ENCODE data around the gene CDH9. TPM values are rescaled to one million over a fixed set of nuclear protein-coding genes. Genes with fewer than 3 reads are reported as not detected.

CDH9 gene
- total RNA-seq, 2 donors from 2014 or later = not detected

DNA sequence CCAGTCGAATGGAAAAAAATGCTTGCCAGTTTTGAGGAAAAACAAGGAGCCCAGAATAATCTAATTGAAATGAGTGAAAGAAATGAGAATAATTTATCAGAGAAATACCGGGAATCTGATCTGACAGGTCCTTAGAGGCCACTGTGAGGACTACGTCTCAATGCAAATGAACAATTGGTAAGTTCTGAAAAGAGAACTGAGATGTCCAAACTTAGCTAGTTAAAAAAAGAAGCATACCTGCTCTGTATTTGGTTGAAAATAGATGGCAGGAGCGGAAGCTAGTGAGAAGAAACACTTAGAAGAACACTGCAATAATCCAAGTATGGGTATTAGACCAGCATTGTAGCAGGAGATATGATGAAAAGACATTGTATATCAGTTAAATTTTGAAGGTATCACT is 161.2 kb downstream of the CDH9 start:
- no peak overlapping the region for H3K4me3 ChIP-seq
- ATAC-seq (ENCODE audit: insufficient number of reproducible peaks, low FRiP score, low read depth) (no peak), DNase-seq (ENCODE audit: low spot score) (no peak)
- no peak overlapping the region for H3K27ac ChIP-seq
- no peaks in the 10 kb centered on the region for H3K4me1 ChIP-seq (ENCODE audit: control insufficient read depth in 1 of 2, low read depth in 2 of 2)
- TF ChIP-seq, protein P1, sequence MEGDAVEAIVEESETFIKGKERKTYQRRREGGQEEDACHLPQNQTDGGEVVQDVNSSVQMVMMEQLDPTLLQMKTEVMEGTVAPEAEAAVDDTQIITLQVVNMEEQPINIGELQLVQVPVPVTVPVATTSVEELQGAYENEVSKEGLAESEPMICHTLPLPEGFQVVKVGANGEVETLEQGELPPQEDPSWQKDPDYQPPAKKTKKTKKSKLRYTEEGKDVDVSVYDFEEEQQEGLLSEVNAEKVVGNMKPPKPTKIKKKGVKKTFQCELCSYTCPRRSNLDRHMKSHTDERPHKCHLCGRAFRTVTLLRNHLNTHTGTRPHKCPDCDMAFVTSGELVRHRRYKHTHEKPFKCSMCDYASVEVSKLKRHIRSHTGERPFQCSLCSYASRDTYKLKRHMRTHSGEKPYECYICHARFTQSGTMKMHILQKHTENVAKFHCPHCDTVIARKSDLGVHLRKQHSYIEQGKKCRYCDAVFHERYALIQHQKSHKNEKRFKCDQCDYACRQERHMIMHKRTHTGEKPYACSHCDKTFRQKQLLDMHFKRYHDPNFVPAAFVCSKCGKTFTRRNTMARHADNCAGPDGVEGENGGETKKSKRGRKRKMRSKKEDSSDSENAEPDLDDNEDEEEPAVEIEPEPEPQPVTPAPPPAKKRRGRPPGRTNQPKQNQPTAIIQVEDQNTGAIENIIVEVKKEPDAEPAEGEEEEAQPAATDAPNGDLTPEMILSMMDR (IDR thresholded peaks at IDR 0.05) = no peak
- H3K36me3 ChIP-seq = no peaks in the 10 kb centered on the region
- H3K9me3 ChIP-seq = no peaks in the 10 kb centered on the region
- no peaks in the 10 kb centered on the region for H3K27me3 ChIP-seq (replicated peaks; ENCODE audit: insufficient read depth)

DNA sequence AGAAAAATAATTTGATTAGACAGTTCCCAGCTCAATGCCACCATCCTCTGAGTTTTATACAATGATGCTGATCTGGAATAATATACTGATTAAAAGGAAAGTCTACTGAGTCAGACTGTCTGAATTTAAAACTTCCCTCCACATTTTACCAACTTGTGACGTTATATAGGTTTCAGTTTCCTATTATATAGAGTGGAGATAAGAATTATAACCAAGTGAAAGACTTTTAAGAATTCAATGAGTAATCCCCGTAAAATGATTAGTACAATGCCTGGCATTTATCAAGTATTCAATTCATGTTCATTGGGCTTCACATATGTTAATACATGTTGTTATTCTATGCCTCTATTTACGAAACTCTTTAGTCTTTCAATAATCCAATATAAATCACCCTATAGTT is 166.0 kb downstream of the CDH9 start:
- H3K4me1 ChIP-seq (ENCODE audit: control insufficient read depth in 1 of 2, low read depth in 2 of 2) = no peaks in the 10 kb centered on the region
- no peaks in the 10 kb centered on the region for H3K27me3 ChIP-seq (replicated peaks; ENCODE audit: insufficient read depth)
- ATAC-seq (ENCODE audit: insufficient number of reproducible peaks, low FRiP score, low read depth) (no peak), DNase-seq (ENCODE audit: low spot score) (no peak)
- H3K36me3 ChIP-seq = no peaks in the 10 kb centered on the region
- H3K27ac ChIP-seq = no peak overlapping the region
- no peak overlapping the region for H3K4me3 ChIP-seq
- no peaks in the 10 kb centered on the region for H3K9me3 ChIP-seq
- TF ChIP-seq, protein P1 (IDR thresholded peaks at IDR 0.05) = no peak

DNA sequence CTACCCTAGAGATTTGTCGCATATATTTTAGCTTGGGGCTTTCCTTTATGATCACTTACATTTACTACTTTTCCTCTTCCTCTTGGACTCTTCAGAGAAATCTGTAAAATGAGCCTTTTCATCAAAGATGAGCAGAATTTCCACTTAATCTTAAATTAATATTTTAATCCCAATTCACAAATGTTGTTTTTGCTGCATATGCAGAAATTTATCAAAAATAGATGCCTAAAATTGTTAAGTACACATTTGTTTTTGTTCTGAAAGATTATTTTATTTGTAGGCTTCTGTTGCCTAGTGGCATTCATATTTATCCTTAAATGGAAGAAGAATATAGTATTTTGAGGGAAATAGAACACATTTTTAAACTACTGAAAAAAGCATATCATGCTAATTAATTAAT is 168.6 kb downstream of the CDH9 start:
- Histone ChIP-seq H3K4me3 (no peak overlapping the region), H3K9me3 (no peaks in the 10 kb centered on the region), H3K27me3 (replicated peaks; ENCODE audit: insufficient read depth) (no peaks in the 10 kb centered on the region), H3K36me3 (no peaks in the 10 kb centered on the region), H3K4me1 (ENCODE audit: control insufficient read depth in 1 of 2, low read depth in 2 of 2) (no peaks in the 10 kb centered on the region), H3K27ac (no peak overlapping the region)
- TF ChIP-seq, protein P1 (IDR thresholded peaks at IDR 0.05) = no peak
- DNase-seq (ENCODE audit: low spot score) (no peak), ATAC-seq (ENCODE audit: insufficient number of reproducible peaks, low FRiP score, low read depth) (no peak)

DNA sequence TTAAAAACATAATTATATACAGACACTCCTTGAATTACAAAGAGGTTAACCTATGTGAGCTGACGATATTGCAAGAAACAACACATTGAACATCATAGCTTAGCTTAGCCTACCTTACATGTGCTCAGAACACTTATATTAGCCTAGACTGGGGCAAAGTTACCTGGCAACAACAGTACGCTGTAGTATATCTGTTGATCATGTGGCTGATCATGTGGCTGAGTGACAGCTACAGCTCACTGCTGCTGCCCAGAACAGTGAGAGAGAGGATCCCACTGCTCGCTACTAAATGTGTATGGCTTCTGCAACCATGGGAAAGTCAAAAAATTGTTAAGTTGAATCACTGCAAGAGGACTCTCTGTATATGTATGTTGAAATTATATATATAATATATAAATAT is 169.9 kb downstream of the CDH9 start:
- no peak for DNase-seq (ENCODE audit: low spot score)
- TF ChIP-seq, protein P1 (IDR thresholded peaks at IDR 0.05) = no peak
- H3K4me3 ChIP-seq = no peak overlapping the region
- no peaks in the 10 kb centered on the region for H3K36me3 ChIP-seq
- no peaks in the 10 kb centered on the region for H3K9me3 ChIP-seq
- ATAC-seq (ENCODE audit: insufficient number of reproducible peaks, low FRiP score, low read depth) = no peak
- no peaks in the 10 kb centered on the region for H3K27me3 ChIP-seq (replicated peaks; ENCODE audit: insufficient read depth)
- H3K4me1 ChIP-seq (ENCODE audit: control insufficient read depth in 1 of 2, low read depth in 2 of 2) = no peaks in the 10 kb centered on the region
- no peak overlapping the region for H3K27ac ChIP-seq

DNA sequence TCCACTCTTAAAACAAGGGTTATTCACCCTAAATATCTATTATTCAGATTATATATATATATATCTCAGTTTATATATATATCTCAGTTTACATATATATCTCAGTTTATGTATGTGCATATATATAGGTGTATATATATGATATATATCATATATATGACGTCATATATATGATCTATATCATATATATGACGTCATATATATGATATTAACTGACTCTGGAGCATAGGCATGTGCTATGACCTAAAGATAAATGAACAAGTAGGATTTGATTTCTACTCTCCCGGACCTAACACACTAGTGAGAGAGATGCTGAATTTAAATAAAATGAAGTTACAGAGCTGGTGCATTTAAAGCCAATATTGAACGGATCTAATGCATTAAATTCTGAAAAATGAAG is 174.3 kb downstream of the CDH9 start:
- TF ChIP-seq, protein P1 (IDR thresholded peaks at IDR 0.05) = no peak
- no peak for DNase-seq (ENCODE audit: low spot score)
- no peaks in the 10 kb centered on the region for H3K9me3 ChIP-seq
- no peak overlapping the region for H3K4me3 ChIP-seq
- H3K27ac ChIP-seq = no peak overlapping the region
- H3K36me3 ChIP-seq = no peaks in the 10 kb centered on the region
- H3K4me1 ChIP-seq (ENCODE audit: control insufficient read depth in 1 of 2, low read depth in 2 of 2) = no peaks in the 10 kb centered on the region
- no peak for ATAC-seq (ENCODE audit: insufficient number of reproducible peaks, low FRiP score, low read depth)
- no peaks in the 10 kb centered on the region for H3K27me3 ChIP-seq (replicated peaks; ENCODE audit: insufficient read depth)

Measured in thoracic aorta (tissue), 2 donors.